Measurements from ENCODE around the gene CPN2.

Gene CPN2

DNA sequence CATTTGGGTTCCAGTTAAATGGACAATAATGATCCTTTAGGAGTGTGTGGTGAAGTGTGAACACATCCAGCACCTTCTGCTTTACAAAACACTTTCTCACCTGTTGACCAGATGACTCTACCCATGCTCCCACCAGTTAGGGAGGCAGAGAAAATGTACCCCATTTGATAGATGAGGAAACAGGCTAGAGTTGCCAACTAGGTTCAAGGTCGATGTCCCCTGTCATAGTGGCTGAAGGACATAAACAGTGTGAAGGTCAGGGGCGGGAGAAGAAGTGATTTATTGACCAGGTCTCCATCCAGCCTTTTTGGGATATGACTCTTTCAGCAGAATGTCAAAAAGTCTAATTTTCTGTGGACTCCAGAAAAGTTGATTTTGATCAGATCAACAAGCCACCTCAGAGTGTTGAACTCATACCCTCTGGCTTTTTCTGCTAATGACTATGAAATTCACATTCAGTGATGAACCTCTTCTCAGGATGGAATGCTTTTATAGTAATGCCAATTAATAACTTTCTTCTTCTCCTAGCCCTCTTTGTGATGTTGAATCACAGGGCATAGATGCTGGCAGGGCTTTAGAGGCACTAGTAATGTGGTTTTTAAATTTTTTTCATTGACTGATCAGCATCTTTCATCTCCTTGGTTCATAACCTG is 57.5 kb downstream of the CPN2 start:
- no peak for DNase-seq

DNA sequence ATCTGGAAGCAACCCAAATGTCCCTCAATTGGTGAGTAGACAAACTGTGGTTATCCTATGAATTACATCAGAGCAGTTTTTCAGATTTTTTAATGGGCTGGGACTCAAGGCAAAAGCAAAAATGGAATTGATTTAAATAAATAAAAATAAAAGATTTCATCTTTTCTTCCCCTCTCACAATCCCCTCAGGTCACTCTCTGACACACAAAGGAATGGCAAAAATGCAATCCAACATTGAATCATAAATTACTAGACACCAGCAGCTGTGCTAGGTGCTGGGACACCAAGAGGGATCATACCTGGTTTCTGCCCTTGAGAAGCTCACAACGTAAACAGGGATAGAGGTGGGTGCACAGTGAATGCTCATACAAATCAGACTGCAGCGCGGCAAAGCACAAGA is 58.8 kb downstream of the CPN2 start:
- no peak for DNase-seq

Data from T-helper 1 cell (primary cell).